Loucy (cell line): ENCODE measurements around the gene SLCO2A1.

Experiments
- H2AFZ ChIP-seq: fragments of 200-600 bp; sonication (generic); 2 replicates; pipeline ENCODE4 v1.6.0; 2016; ENCODE audit warnings: antibody characterized with exemption, mild to moderate bottlenecking, low read length, moderate library complexity
- H3F3A ChIP-seq: fragments of 200-600 bp; 2 replicates; pipeline ENCODE4 v1.6.0; 2016; ENCODE audit warnings: antibody characterized with exemption, low read depth, mild to moderate bottlenecking
- H3K27me3 ChIP-seq: fragments of 200-600 bp; sonication (generic); 2 replicates; pipeline ENCODE4 v1.6.1; 2014; ENCODE audit warnings: low read length, mild to moderate bottlenecking; ENCODE audit not compliant: insufficient read depth, poor library complexity, severe bottlenecking
- H3K36me3 ChIP-seq: fragments of 200-600 bp; sonication (generic); 2 replicates; pipeline ENCODE4 v1.6.1; 2016; ENCODE audit warnings: low read length; ENCODE audit not compliant: insufficient read depth
- H3K4me1 ChIP-seq: fragments of 200-600 bp; sonication (generic); 2 replicates; pipeline ENCODE4 v1.5.1; 2014; ENCODE audit warnings: low read length, mild to moderate bottlenecking; ENCODE audit not compliant: insufficient read depth, poor library complexity, severe bottlenecking
- H3K4me2 ChIP-seq: fragments of 200-600 bp; sonication (generic); 2 replicates; pipeline ENCODE4 v1.6.0; 2014; ENCODE audit warnings: antibody characterized with exemption, low read length, low read depth, mild to moderate bottlenecking; ENCODE audit not compliant: poor library complexity, severe bottlenecking
- H3K4me3 ChIP-seq: fragments of 200-600 bp; sonication (generic); 2 replicates; pipeline ENCODE4 v1.5.1; 2014; ENCODE audit warnings: low read length, mild to moderate bottlenecking, mixed read lengths; ENCODE audit not compliant: poor library complexity, severe bottlenecking
- H3K79me2 ChIP-seq: fragments of 200-600 bp; sonication (generic); 2 replicates; pipeline ENCODE4 v1.6.1; 2014; ENCODE audit warnings: low read length; ENCODE audit not compliant: insufficient read depth
- H3K9ac ChIP-seq: fragments of 200-600 bp; sonication (generic); 2 replicates; pipeline ENCODE4 v1.6.0; 2014; ENCODE audit warnings: mild to moderate bottlenecking, low read depth, low read length, moderate library complexity; ENCODE audit not compliant: poor library complexity, severe bottlenecking
- H3K9me2 ChIP-seq: fragments of 200-600 bp; sonication (generic); replicated peaks from 2 replicates; pipeline ENCODE4 v1.6.1; 2016; ENCODE audit warnings: low read depth, low read length, mixed read lengths
- H3K9me3 ChIP-seq: fragments of 200-600 bp; sonication (generic); 2 replicates; pipeline ENCODE4 v1.6.1; 2014; ENCODE audit warnings: mild to moderate bottlenecking, antibody characterized with exemption, low read length, low read depth; ENCODE audit not compliant: insufficient read depth
- H4K20me1 ChIP-seq: fragments of 200-600 bp; sonication (generic); 2 replicates; pipeline ENCODE4 v1.6.0; 2014; ENCODE audit warnings: antibody characterized with exemption, low read length, mild to moderate bottlenecking; ENCODE audit not compliant: insufficient read depth, poor library complexity, severe bottlenecking
- CTCF ChIP-seq: fragments of 200-600 bp; sonication (generic); conservative IDR thresholded peaks from 2 replicates; pipeline ENCODE4 v1.5.1; 2014; ENCODE audit warnings: mild to moderate bottlenecking, antibody characterized with exemption, low read length
- EZH2phosphoT487 ChIP-seq: fragments of 200-600 bp; IDR thresholded peaks from 2 replicates; pipeline ENCODE4 v1.6.1; 2018; ENCODE audit warnings: antibody characterized with exemption, mild to moderate bottlenecking, moderate library complexity, borderline replicate concordance

Gene SLCO2A1

GRCh38 chr3:133932009-133932408, 97.7 kb downstream of the SLCO2A1 start:
- peaks cover 10% of the 10 kb centered on the region for H3K4me1 ChIP-seq
- H3F3A ChIP-seq: no peaks in the 10 kb centered on the region
- no peak overlapping the region for H3K4me2 ChIP-seq
- H3K4me3 ChIP-seq: no peak overlapping the region
- H4K20me1 ChIP-seq: no peaks in the 10 kb centered on the region
- no peaks in the 10 kb centered on the region for H3K9me2 ChIP-seq
- TF ChIP-seq EZH2phosphoT487 (no peak), CTCF (no peak)
- H3K27me3 ChIP-seq: no peaks in the 10 kb centered on the region
- H3K36me3 ChIP-seq: no peaks in the 10 kb centered on the region
- no peaks in the 10 kb centered on the region for H3K79me2 ChIP-seq
- H2AFZ ChIP-seq: no peak overlapping the region
- H3K9me3 ChIP-seq: no peaks in the 10 kb centered on the region
- H3K9ac ChIP-seq: no peak overlapping the region

- Histone ChIP-seq H3F3A (no peaks in the 10 kb centered on the region), H3K36me3 (no peaks in the 10 kb centered on the region), H3K4me3 (no peak overlapping the region), H2AFZ (0 out of 2 replicates have a peak overlapping the region, but pooled peaks have one; percentile 50), H3K4me1 (peaks cover 10% of the 10 kb centered on the region), H3K9ac (no peak overlapping the region), H3K79me2 (no peaks in the 10 kb centered on the region), H3K27me3 (no peaks in the 10 kb centered on the region), H3K9me2 (no peaks in the 10 kb centered on the region), H3K4me2 (no peak overlapping the region), H3K9me3 (no peaks in the 10 kb centered on the region), H4K20me1 (no peaks in the 10 kb centered on the region)
- TF ChIP-seq EZH2phosphoT487 (no peak), CTCF (no peak)
Measured at GRCh38 chr3:133931084-133931483, 98.6 kb downstream of the SLCO2A1 start.

GRCh38 chr3:133930341-133930933, 99.3 kb downstream of the SLCO2A1 start:
- H3K9ac ChIP-seq: no peak overlapping the region
- H3K27me3 ChIP-seq: no peaks in the 10 kb centered on the region
- no peaks in the 10 kb centered on the region for H3K9me3 ChIP-seq
- no peak overlapping the region for H3K4me2 ChIP-seq
- H2AFZ ChIP-seq: 0 out of 2 replicates have a peak overlapping the region, but pooled peaks have one; percentile 50
- H3K36me3 ChIP-seq: no peaks in the 10 kb centered on the region
- H3K79me2 ChIP-seq: no peaks in the 10 kb centered on the region
- TF ChIP-seq EZH2phosphoT487: no peak
- peak; percentile 84 for TF ChIP-seq CTCF
- H3F3A ChIP-seq: no peaks in the 10 kb centered on the region
- no peaks in the 10 kb centered on the region for H3K9me2 ChIP-seq
- H4K20me1 ChIP-seq: no peaks in the 10 kb centered on the region
- H3K4me3 ChIP-seq: no peak overlapping the region
- H3K4me1 ChIP-seq: peaks cover 10% of the 10 kb centered on the region
